MM.1S (cell line): ENCODE measurements around the gene SLC15A2.

ENCODE experiments used
- EZH2 ChIP-seq: fragments of 300-600 bp; sonication (generic); optimal IDR thresholded peaks from 2 replicates; pipeline ENCODE3; 2017; ENCODE audit warnings: low read depth, mild to moderate bottlenecking, antibody characterized with exemption, low read length, mixed read lengths
- EZH2phosphoT487 ChIP-seq: fragments of 300-600 bp; sonication (generic); IDR thresholded peaks from 2 replicates; pipeline ENCODE4 v1.6.1; 2018; ENCODE audit warnings: antibody characterized with exemption, low read length
- TF ChIP-seq, protein P1 (sequence below): fragments of 300-600 bp; sonication (generic); IDR thresholded peaks from 2 replicates; pipeline ENCODE4 v1.5.1; 2016; ENCODE audit warnings: antibody characterized with exemption, low read length, mixed read lengths

DNA sequence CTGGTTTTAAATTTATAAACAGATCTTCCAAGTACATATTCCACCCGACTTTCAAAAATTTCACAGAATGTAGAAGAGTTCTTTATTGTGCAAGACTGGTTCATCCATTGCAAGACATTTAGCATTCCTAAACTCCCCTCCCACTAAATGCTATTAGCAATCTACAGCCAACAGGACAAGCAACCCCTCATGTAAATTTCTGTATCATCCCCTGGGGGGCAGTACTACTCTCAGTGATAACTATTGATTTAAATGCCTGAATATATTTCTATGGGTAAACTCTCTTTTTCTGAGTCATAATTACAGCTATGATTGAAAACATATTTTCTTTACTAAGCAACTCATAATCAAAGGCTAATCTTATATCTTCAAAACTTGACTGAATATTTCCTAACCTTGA is 10.7 kb upstream of the SLC15A2 start:
- TF ChIP-seq, protein P1, sequence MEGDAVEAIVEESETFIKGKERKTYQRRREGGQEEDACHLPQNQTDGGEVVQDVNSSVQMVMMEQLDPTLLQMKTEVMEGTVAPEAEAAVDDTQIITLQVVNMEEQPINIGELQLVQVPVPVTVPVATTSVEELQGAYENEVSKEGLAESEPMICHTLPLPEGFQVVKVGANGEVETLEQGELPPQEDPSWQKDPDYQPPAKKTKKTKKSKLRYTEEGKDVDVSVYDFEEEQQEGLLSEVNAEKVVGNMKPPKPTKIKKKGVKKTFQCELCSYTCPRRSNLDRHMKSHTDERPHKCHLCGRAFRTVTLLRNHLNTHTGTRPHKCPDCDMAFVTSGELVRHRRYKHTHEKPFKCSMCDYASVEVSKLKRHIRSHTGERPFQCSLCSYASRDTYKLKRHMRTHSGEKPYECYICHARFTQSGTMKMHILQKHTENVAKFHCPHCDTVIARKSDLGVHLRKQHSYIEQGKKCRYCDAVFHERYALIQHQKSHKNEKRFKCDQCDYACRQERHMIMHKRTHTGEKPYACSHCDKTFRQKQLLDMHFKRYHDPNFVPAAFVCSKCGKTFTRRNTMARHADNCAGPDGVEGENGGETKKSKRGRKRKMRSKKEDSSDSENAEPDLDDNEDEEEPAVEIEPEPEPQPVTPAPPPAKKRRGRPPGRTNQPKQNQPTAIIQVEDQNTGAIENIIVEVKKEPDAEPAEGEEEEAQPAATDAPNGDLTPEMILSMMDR = peak; percentile 35
- TF ChIP-seq EZH2 (no peak), EZH2phosphoT487 (no peak)
